Stimulated activated CD4-positive, alpha-beta T cell treated with anti-CD3 and anti-CD28 coated beads, Interleukin-12 subunit alpha, Interleukin-12 subunit beta, amount 100 ng/mL, for 4 hours (primary cell): Measurements from ENCODE around the gene VANGL2.

Experiments used
- DNase-seq: peaks from one replicate; pipeline ENCODE4 v3.0.0-alpha.2; 2020

Gene VANGL2

DNA sequence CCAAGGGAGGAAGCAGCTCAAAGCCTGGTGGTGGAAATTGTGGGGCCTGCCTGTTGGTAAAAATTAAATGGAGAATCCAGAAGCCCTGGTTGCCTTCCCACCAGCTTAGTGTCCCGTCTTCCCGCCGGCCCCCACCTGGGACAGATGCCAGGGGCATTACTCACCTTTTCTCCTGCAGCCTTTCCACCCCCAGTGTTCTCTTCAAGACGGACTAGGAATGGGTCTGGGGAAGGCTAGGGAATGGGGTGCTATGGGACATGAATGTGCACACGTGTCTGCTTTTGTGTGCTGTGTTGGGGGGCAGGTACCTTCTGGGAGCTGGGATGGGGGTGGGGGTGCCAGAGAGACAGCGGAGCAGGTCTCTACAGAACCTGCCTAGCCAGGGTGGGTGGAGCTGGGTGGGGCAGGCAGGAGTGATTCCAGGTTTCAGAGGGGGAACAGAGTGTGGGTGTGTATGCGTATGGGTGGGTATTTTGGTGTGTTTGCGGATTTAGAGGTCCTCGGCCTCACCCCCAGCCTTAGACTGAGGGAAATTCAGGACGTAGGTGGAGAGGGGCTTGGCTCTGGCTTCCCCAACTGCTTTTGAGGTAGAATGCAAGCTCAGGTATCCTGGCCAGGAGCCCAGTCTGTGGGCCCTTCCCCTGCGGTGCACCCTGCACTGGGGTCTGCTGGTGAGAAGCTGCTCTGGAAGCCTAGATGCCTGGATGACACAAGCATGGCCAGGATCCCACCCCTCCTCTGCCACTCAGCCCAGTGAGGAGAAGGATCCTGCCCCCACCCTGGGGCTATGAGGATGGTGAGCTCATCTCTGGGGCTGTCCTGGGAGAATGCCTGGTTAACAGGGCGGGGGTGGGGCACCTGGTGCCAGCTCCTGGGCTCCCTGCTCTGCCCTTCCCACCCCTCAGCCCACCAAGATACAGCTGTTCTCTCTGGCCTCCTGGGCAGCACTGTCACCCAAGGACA is 7.8 kb downstream of the VANGL2 start:
- DNase-seq, result no peak

DNA sequence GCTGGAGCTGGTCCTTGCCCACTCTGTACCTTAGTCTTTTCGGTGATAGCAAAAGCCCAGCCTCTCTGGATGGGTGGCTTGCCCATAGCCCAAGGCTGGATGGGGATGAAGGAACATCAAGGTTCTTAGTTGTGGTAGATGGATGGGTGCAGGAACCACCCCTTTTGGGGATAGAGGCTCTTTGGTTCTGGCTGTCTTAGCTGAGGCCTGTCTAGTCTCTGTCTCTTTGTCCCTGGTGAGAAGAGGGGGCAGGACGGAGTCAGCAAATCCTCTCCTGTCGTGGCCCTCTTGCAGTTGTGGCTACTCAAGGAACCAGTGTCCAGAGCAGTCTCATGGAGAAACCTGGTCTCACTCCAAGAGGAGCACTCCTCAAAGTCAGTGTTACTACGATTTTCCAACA is 8.5 kb downstream of the VANGL2 start:
- no peak for DNase-seq

DNA sequence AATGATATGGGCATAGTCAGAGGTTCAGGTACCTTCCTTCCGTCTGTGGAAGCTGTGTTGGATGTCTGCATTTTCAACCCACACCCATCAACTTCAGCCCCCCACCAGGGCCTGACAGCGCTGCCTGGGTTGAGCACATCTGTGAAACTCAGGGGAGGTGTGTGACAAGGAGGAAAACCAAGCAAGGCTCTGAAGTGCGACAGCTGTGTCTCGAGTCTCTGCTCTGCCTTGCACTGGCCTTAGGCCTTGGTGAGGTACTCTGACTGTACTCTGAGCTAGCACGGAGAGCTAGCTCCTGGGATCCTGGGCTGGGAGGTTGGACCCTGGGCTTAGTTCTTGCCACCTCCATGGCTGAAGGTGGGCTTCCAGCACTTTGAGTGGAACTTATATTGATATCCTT is 9.1 kb downstream of the VANGL2 start:
- DNase-seq, result no peak

DNA sequence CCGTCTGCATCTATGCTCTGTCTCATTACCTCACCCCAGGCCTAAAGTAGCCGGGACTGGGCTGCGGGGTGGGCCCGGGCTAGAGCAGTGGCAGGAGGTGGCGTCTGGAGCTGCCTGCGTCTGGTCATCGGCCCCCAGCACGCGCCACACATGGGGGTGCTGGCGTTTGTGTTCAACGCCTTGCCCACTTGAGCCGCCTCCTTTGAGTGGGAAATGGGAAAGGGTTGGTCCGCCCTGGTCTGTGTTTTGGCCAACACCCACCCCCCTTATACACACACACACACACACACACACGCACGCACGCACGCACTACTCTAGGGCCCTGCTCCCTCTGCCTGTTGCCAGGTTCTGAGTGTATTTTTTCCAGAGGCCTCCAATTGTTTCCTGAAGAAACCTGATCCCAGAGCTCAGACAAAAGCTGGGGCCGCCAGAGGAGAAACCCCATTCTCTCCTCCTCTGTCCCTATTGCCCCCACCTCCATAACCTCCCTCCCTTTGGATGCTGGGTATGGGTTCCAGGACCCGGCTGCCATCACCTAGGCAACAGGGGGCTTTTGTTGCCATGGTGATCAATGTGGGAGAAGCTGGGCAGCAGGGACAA is 10.1 kb downstream of the VANGL2 start:
- DNase-seq, result no peak

DNA sequence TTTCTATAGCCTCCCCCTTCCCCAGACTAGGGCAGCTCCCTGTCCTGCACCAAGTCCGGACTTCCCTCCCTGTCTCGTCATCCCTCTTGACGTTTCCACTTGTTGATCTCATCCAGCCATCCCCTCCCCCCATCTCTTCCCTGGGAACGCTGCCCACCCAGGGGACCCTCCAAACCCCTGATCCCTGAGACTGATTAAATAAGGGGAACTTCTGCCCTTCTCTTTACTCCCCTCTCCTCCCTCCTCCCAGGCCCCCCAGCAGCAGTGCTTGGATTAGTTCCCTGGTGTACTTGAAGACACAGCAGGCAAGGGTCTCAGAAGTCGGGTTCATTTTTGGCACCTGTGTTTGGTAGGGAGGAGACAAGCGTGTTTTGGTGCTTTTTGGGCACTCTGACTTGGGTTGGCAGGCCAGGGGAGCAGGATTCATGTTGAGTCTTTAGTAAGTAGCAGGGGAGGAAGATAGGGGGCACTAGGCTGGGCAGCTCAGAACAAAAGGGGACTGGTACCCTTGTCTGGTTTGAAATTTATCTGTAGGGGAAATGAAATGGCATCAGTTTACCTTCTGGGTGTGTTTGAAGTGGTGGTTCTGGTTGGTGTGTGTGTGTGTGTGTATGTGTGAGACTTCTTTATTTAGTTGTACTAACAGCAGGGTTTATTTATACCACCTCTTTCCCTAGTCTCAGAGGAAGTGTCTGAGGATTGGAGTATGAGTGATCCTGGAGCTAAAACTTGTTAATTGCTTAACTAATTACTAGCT is 11.1 kb downstream of the VANGL2 start:
- DNase-seq, result no peak

DNA sequence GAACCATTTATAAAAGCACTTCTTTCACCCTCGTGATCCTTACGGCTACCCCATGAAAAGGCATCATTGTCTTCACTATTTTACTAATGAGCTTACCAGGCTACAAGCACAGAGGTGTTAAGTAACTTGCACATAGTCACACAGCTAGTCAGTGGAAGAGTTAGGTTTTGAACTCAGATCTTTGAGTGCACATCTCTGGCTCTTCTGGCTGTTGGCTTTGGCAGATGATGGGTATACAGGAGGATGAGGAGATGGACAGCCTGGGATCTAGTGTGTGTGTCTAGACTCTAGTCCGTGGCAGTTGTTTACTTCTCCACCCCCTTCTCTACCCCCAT is 11.6 kb downstream of the VANGL2 start:
- DNase-seq, result no peak

DNA sequence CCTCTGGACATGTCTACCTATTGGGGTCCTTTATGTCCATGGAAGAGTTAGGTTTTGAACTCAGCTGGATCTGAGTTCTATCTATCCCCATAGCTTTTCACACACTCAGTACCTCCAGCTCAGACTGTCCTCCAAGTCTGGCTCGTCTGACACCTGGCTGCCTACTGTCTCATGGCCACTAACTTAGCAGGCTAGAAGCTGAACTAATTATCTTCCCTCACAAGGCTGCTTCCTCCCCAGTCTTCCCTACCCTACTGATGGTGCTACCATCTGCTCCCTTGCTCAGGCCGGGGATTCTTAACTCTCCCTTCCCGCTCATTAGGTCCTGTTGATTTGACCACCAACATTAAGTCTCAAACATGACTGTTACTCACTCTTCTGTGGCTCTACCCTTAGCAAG is 13.4 kb downstream of the VANGL2 start:
- DNase-seq, result no peak

DNA sequence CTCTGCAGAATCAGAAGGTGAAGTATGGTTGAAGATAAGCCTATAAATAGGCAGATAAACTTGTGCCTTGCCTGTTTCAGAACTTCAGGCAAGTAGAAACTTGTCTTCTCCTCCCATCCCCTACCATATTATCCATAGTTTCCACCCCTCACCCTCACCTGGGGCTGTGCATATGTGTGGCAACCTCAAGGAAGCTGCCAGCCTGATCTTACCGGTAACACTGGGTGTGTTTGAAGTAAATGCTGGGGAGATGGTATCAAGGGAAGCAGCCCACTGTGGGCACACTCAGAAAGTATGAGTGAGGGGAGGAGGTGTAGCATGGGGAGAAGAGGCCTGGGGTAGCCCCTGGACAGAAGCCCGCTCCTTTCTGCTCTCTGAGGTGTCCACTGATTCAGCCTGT is 14.5 kb downstream of the VANGL2 start:
- no peak for DNase-seq

DNA sequence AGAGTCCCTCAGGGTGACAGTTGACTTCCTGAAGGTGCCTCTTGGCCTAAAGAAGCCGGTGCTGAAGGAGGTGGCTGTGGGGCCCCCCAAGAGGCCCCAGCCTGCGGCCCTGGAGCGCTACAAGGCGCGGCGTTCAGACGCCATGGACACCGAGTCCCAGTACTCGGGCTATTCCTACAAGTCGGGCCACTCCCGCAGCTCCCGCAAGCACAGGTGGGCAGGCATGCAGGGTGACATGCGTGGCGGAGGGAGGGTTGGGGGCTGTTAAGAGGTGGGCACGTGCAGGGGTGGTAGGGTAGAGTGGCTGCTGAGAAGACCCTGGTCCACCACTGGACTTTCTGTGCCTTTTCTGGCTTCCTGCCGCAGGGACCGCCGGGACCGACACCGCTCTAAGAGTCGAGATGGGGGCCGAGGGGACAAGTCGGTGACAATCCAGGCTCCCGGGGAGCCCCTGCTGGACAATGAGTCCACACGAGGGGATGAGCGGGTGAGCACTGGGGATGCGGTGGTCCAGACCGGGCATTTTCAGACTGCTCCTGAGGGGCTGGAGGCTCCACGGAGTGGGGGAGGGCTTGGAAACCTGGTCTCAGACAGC is 15.4 kb downstream of the VANGL2 start:
- DNase-seq, result no peak

DNA sequence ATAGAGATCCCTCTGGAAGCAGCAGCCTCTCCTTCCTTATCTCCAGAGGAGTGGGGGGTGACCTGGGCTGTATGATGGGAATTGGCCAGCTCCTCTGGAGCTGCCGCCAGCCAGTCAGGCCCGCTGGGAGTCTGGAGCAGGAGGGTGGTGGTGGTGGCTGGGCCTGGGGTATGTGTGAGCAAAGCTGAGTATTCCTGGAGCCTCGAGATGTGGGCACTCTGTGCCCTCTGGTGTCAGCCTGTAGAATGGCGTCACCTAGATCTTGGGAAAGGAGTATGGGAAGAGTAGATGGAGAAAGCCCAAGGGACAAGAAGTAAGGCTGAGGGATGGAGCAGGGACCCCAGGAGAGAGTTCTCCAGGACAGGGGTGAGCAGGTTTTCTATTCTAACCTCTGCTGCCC is 16.0 kb downstream of the VANGL2 start:
- DNase-seq, result no peak

DNA sequence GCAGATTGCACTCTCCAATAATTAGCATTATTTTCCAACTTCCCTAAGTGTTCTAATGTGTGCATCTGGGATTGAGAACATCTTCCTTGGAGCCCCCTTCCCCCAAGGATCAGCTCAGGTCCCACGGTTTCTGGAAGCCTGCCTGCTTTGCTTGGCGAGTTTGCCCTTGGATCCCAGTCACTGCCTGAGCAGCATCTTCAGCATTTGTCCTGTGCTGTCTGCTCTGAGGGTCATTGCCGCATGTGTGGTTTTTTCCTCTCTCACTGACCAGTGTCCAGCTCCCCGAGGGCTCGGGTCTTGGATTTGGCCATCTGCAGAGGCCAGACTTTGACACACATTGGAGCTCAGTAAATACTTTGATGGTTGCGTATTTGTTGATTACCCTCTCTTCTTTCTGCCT is 18.1 kb downstream of the VANGL2 start:
- DNase-seq, result no peak

DNA sequence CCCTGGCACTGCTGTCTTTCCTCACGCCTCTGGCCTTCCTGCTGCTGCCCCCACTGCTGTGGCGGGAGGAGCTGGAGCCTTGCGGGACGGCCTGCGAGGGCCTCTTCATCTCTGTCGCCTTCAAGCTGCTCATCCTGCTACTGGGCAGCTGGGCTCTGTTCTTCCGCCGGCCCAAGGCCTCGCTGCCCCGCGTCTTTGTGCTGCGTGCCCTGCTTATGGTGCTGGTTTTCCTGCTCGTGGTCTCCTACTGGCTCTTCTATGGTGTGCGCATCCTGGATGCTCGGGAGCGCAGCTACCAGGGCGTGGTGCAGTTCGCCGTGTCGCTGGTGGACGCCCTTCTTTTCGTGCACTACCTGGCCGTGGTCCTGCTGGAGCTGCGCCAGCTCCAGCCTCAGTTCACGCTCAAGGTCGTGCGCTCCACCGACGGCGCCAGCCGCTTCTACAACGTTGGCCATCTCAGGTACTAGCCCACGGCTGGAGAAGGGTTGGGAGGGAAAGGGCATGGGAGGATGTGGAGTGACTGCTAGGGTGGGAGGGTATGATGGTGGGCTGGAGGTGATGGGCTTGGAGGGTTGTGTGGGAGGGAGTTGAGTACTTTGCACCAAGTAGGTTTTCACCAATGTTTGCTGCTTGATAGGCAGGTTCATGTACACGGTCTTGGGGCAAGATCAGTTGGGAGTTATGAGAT is 18.9 kb downstream of the VANGL2 start:
- no peak for DNase-seq

DNA sequence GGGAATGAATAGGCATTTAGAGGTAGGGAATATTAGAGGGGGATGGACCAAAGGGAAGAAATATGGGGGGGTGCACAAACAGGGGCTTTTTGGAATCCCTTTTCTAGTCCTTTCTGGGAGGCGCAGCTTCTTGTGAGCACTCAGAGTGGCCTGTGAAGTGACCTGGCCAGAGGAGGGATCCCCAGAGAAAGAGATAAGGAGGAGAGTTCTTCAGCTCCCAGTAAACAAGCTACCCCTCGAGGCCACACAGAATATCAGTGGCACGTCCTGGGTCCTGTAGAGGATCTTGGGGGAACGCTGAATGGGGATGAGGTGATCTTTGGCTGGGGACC is 19.4 kb downstream of the VANGL2 start:
- DNase-seq, result no peak

DNA sequence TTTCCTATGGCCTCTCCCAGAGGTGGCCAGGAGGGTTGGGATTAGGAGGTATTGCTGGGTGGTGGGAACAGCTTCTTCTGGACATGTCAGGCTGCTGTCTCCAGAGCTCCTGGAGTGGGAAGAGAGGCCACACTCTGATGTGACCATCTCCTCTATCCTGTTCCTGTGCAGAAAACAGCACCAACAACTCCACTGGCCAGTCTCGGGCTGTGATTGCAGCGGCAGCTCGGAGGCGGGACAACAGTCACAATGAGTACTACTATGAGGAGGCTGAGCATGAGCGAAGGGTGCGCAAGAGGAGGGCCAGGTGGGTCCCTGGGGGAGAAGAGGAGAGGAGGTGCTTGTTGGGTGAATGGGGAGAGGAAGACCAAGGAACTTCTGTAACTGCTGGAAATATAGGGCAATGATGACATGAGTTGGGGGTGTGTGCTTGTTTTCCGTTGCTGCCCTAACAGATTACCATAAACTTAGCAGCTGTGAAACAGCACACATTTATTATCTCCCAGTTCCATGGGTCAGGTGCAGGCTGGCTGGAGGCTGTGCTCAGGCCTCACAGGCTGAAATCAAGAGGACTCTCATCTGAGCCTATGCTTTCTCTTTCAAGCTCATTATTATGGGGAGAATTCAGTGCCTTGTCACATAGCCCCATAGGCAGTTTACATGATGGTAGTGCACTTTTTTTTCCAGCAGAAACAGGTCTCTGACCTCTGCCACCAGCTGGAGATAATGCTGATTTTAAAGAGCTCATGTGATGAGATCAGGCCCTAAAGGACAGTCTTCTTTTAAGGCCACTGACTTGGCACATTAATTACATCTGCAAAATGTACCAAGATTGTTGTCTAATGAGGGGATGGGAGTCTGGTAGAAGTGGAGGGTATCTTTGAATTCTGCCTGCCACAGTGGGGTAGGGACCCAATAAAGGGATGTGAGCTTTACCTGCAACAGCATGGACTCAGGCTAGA is 20.8 kb downstream of the VANGL2 start:
- no peak for DNase-seq

DNA sequence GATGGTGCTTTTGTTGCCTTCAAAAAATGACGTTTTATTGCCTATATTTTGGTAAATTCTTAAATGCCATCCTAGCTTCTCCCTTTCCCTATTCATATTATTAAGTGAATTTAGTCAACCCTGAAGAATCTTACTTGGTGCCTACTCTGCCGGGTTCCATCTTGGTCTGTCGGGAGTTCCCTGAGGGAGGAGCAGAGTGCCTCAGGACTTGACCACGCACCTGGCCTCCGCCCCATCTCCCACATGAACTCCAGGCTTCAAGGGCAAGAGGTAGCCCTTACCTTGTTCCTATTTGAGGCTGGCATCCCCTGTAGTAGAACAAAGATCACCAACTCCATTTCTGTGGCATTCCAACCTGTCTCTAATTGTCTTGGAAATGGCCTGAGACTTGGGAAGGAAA is 21.5 kb downstream of the VANGL2 start:
- DNase-seq, result no peak

DNA sequence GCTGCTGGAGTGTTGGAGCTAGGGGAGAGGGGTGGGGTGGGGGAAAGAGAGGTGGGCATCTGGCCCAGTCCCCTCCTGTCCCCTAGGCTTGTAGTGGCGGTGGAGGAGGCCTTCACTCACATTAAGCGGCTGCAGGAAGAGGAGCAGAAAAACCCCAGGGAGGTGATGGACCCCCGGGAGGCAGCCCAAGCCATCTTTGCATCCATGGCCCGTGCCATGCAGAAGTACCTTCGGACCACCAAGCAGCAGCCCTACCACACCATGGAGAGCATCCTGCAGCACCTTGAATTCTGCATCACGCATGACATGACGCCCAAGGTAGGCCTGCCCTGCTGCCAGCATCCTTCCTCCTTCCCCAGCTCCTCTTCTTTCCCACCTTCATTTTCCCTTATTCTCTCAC is 23.6 kb downstream of the VANGL2 start:
- DNase-seq, result no peak

DNA sequence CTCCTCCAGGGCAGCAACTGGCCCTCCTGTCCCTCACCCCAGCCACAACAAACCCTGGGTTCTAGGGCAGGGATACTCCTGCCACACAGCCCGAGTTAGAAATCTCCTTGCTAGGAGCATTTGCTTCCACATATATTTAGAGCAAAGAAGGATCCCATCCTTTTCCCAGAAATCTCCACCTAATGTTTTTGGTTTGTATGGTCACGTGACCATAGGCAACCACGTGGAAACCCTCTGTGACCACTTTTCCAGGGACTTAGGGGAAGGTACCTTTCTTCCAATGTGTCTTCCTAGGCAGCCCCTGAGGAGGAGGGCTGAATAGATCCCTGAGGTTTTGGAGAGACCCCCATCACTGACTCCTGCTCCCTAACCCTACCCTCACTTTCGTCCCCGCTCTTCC is 25.5 kb downstream of the VANGL2 start:
- DNase-seq, result no peak

DNA sequence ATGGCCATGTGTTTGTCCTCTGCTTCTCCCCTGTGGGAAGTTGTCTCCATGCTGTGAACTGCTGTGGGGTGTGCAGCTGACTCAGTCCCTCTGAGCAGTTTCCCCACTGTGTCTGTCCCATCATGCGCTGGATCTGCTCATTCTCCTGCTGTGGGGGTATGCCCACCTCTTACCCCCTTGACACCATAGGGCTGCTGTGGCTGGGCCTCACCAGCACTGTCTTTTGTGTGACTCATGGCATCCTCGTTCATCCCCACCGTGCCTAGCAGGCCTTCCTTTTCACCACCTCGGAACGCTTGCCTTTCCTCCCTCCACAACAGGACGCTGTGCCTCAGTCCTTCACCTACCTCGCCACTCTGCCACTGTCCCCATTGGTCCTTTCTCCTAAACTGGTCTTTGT is 27.3 kb downstream of the VANGL2 start:
- DNase-seq, result no peak

DNA sequence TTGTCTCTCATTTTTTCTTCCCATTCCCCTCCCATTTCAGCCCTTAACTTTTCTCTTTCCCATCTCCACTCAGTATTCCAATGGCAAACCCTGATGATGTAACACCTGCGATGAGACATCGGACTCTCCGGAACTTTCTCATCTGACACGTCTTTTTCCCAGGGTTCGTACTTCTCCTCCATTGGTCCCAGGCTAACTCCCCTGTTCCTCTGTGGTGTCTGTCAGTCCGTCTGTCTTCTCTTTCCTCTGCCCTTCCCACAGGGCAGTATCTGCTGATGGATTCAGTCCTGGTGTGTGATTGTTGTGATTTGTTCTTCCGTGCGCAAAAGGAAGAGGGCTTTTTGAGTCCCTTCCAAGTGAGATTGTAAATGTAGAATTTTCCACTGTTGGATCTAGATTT is 27.7 kb downstream of the VANGL2 start:
- DNase-seq, result no peak

DNA sequence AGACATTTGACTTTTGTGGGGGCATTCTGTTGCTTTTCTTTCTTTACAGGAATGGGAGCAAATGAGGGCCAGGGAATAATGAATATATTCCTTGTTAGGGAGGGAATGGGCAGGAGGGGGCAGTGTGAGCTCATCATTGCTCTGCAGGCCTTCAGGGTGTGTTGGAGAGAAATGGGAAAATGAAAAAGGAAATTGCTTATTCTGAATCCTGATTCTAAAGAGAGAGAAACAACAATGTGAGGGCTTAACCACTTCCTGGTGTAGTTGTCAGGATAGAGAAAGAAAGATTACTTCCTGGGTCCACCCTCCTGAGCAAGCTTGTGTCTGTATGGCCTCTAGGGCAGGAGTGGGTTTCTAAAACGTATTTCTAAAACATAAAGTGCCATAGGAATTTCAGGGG is 28.3 kb downstream of the VANGL2 start:
- peak; percentile 32 for DNase-seq

DNA sequence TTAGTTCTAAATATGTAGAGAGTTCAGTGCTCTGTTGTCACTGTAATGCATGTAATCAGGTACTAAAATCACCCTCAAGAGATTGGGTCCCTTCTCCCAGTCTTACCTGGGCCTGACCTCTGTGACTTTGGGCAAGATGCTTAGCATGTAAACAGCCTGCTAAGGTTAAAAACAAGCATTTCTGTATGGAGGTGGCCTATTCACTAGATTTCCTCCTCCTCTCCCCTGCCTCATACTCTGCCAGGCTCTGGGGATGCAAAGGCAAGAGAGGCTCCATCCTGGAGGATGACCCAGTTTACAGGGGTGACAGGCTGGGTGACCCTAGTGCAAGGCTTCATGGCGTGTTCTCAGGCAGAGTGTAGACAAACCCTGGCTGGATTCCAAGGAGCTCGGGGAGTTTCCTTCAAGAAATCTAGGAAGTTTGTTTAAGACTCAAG is 28.8 kb downstream of the VANGL2 start:
- no peak for DNase-seq
